Transverse colon (tissue), 4 donors: Measurements from ENCODE around the gene SUPT4H1. TPM values are rescaled to one million over a fixed set of nuclear protein-coding genes. Genes with fewer than 3 reads are reported as not detected.
A peak's percentile ranks its signal among the peaks of the same experiment; 100 is the strongest.

Experiments
- DNase-seq: peaks from one replicate; pipeline ENCODE4 v3.0.0-alpha.2; 2019
- H3K27ac ChIP-seq, 4 donors: fragments of 200-600 bp; sonication (generic); 2 replicates each; pipeline ENCODE4 v1.5.1; 2016 to 2018; ENCODE audit warnings: inconsistent platforms in 4 of 4
- H3K27me3 ChIP-seq: fragments of 200-600 bp; sonication (generic); 2 replicates; pipeline ENCODE4 v1.5.1; 2017; ENCODE audit warnings: inconsistent platforms
- H3K36me3 ChIP-seq, 4 donors: fragments of 200-600 bp; sonication (generic); 2 replicates each; pipeline ENCODE4 v1.5.1; 2017 to 2019; ENCODE audit warnings: inconsistent platforms in 4 of 4
- H3K4me1 ChIP-seq, 4 donors: fragments of 200-600 bp; sonication (generic); 2 replicates each; pipeline ENCODE4 v1.5.1; 2017 to 2020; ENCODE audit warnings: inconsistent platforms in 4 of 4
- H3K4me3 ChIP-seq, 4 donors: fragments of 200-600 bp; sonication (generic); 1 replicate in 1 of 4; 2 replicates in 3 of 4; pipeline versions ENCODE4 v1.5.1 to v1.6.1; 2017 to 2019; ENCODE audit warnings: inconsistent platforms in 4 of 4
- H3K9me3 ChIP-seq, 2 donors: fragments of 200-600 bp; sonication (generic); 2 replicates each; pipeline ENCODE4 v1.5.1; 2017 to 2019; ENCODE audit warnings: inconsistent platforms in 2 of 2
- EP300 ChIP-seq: sonication (generic); formaldehyde crosslinking; IDR thresholded peaks from one replicate; pipeline ENCODE4 v1.6.1; 2017; ENCODE audit warnings: antibody characterized with exemption, low read depth
- POLR2A ChIP-seq: fragments of 450-650 bp; IDR thresholded peaks from one replicate; pipeline ENCODE4 v1.6.1; 2016; ENCODE audit warnings: antibody characterized with exemption, mild to moderate bottlenecking, moderate library complexity
- POLR2AphosphoS5 ChIP-seq, 3 donors: sonication (generic); formaldehyde crosslinking; IDR thresholded peaks; one replicate each; pipeline ENCODE4 v1.6.1; 2016; ENCODE audit warnings: antibody characterized with exemption in 3 of 3
- WGBS, 2 donors: methylation state at CpG; one replicate each; pipeline ENCODE4 v1.1.5; 2018; ENCODE audit warnings: low coverage in 1 of 2; 5-methylcytosine and 5-hydroxymethylcytosine counted together
- in situ Hi-C, 4 donors: fragments of 200-750 bp; cut with MboI; loops; one replicate each; pipeline versions ENCODE4 v1.15.0 to v1.15.1; 2017; ENCODE audit warnings: low sequenced_read_pairs in 3 of 4, low pct_ligation_motif_present in 1 of 4, low pct_unique_long_range_greater_than_20kb in 1 of 4
- intact Hi-C: fragments of 100-400 bp; cut with DNase I; formaldehyde crosslinking; loops from one replicate; pipeline ENCODE4 v1.15.1; 2023; ENCODE audit warnings: low total_unique reads
- total RNA-seq, 4 donors: library from RNA; depleted of rRNA; stranded (reverse); fragments of >200 nt; gene quantifications; one replicate each; pipeline ENCODE4 v1.1.0, GENCODE V29; 2016
- TF ChIP-seq, protein P1 (sequence below), 5 experiments: fragments of 200-600 bp in 3 of 5; fragments of 450-650 bp in 2 of 5; sonication (generic) in 3 of 5; IDR thresholded peaks; 1 replicate in 2 of 5; 2 replicates in 3 of 5; pipeline ENCODE4 v1.5.1; 2016 to 2017; ENCODE audit warnings: antibody characterized with exemption in 5 of 5, inconsistent platforms in 3 of 5, mild to moderate bottlenecking in 2 of 5, moderate library complexity in 1 of 5

Gene SUPT4H1
- total RNA-seq, 4 donors from 2014 or later: 12.0 to 66.3 (median 40.0) TPM

GRCh38 chr17:58324409-58325288, 27.4 kb downstream of the SUPT4H1 start:
- Histone ChIP-seq H3K27me3 (no peaks in the 10 kb centered on the region), H3K9me3 (no peaks in the 10 kb centered on the region), H3K36me3 (no peaks in the 10 kb centered on the region), H3K4me3 (peak overlapping the region; percentile 50 to 69 (median 56)), H3K4me1 (peaks cover 4 to 13% (median 11%) of the 10 kb centered on the region in 4 donors), H3K27ac (peak overlapping the region; percentile 46 to 70 (median 64))
- in situ Hi-C loops: no loop called here
- DNase-seq: peak; percentile 58
- 15% methylated on average over 35 of the region's 66 CpGs; no CpG with 5 or more reads in 1 of the 2 donors for WGBS, 2 donors
- intact Hi-C loops: no loop called here
- no peak for TF ChIP-seq POLR2AphosphoS5 (IDR thresholded peaks at IDR 0.05)
- TF ChIP-seq, protein P1, sequence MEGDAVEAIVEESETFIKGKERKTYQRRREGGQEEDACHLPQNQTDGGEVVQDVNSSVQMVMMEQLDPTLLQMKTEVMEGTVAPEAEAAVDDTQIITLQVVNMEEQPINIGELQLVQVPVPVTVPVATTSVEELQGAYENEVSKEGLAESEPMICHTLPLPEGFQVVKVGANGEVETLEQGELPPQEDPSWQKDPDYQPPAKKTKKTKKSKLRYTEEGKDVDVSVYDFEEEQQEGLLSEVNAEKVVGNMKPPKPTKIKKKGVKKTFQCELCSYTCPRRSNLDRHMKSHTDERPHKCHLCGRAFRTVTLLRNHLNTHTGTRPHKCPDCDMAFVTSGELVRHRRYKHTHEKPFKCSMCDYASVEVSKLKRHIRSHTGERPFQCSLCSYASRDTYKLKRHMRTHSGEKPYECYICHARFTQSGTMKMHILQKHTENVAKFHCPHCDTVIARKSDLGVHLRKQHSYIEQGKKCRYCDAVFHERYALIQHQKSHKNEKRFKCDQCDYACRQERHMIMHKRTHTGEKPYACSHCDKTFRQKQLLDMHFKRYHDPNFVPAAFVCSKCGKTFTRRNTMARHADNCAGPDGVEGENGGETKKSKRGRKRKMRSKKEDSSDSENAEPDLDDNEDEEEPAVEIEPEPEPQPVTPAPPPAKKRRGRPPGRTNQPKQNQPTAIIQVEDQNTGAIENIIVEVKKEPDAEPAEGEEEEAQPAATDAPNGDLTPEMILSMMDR (IDR thresholded peaks at IDR 0.05): peak in 1 of 5 experiments; percentile 9

GRCh38 chr17:58324056-58324408, 28.0 kb downstream of the SUPT4H1 start:
- H3K4me3 ChIP-seq: peak overlapping the region; percentile 50 to 69 (median 56)
- in situ Hi-C loops (no loop called here), intact Hi-C loops (no loop called here)
- no peaks in the 10 kb centered on the region for H3K36me3 ChIP-seq
- H3K27me3 ChIP-seq: no peaks in the 10 kb centered on the region
- WGBS, 2 donors: 14% methylated on average over 13 of the region's 13 CpGs; no CpG with 5 or more reads in 1 of the 2 donors
- no peak for TF ChIP-seq POLR2AphosphoS5 (IDR thresholded peaks at IDR 0.05)
- TF ChIP-seq, protein P1 (IDR thresholded peaks at IDR 0.05): no peak
- no peak for TF ChIP-seq EP300
- TF ChIP-seq POLR2A: no peak
- no peak for DNase-seq
- H3K27ac ChIP-seq: peak overlapping the region; percentile 46 to 70 (median 64)
- H3K9me3 ChIP-seq: no peaks in the 10 kb centered on the region
- H3K4me1 ChIP-seq: peaks cover 4 to 13% (median 11%) of the 10 kb centered on the region in 4 donors

DNA sequence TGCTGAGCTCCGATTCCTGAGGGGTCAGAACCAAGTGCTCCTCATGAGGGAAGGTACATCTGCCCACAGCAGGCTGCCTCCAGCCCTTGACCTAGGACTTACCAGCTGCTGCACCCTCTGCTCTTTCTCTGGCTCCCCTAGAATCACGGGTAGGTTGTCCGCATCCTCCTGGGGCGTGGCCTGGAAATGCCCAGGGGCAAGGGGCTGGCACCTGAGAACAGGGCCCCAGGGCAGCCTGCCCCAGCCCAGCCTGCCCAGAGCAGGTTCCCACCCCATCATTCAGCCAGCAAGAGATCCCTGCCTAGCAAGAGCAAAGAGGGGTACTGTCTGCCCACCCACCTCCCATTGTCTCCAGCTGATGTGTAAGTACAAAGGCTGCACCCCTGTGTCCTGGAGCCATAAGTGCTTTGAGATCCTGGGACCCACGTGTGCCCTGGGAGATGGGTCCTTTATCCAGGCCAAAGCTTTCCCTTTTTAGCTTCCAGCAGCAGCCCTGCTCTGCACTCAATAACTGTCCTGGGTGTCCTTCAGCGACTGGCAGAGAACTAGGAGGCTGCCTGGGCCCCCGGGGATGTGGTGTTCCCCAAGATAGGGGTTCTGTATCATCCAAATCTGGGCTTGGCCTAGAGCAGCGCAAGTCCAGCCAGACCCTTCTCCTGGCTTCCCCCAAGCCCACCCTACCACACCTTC, 28.5 kb downstream of the SUPT4H1 start:
- in situ Hi-C loops: no loop called here
- WGBS, 2 donors: 67% methylated on average over 8 of the region's 8 CpGs; no CpG with 5 or more reads in 1 of the 2 donors
- H3K4me3 ChIP-seq: peak overlapping the region in 2 of 4 donors; percentile 57 to 69

DNA sequence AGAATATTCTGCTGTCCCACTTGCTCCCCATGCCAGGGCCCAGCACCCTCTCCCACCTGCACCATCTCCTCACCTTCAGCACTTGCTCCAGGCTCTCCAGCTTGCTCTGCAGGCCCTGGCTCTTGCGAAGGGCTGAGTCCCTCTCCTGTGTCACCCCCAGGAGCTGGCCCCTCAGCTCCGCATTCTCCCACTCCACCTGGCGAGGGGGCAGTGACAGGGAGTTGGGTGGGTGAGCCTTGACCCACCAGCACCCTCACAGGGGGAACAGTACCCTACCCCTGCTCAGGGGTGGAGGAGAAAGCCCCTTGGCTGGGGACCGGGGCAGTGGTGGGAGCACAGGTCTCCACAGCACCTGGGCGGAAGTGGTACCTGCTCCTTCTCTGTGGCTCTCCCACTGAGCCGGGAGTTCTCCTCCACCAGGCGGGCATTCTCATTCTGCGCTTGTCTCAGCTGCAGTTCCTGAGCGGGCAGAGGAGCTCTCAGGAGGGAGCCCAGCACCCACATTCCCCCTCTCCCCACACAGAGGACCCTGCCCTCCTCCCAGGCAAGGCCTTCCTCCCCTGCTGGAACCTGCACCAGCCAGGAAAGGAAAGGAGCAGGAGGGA, 29.3 kb downstream of the SUPT4H1 start:
- in situ Hi-C loops (no loop called here), intact Hi-C loops (no loop called here)
- H3K27me3 ChIP-seq: no peaks in the 10 kb centered on the region
- H3K27ac ChIP-seq: no peak overlapping the region
- H3K9me3 ChIP-seq: no peaks in the 10 kb centered on the region
- TF ChIP-seq, protein P1 (IDR thresholded peaks at IDR 0.05): no peak
- TF ChIP-seq POLR2AphosphoS5 (IDR thresholded peaks at IDR 0.05): no peak
- TF ChIP-seq POLR2A: no peak
- TF ChIP-seq EP300: no peak
- WGBS, 2 donors: 97% methylated on average over 9 of the region's 9 CpGs; no CpG with 5 or more reads in 1 of the 2 donors
- no peaks in the 10 kb centered on the region for H3K36me3 ChIP-seq
- H3K4me3 ChIP-seq: no peak overlapping the region
- DNase-seq: no peak
- peaks cover 8 to 18% (median 12%) of the 10 kb centered on the region in 4 donors for H3K4me1 ChIP-seq

More for the DNA sequence above, 28.5 kb downstream of the SUPT4H1 start:
- H3K27me3 ChIP-seq: no peaks in the 10 kb centered on the region
- intact Hi-C loops: no loop called here
- no peaks in the 10 kb centered on the region for H3K9me3 ChIP-seq
- H3K36me3 ChIP-seq: no peaks in the 10 kb centered on the region
- DNase-seq: no peak
- peak overlapping the region in 2 of 4 donors; percentile 46 to 70 for H3K27ac ChIP-seq
- H3K4me1 ChIP-seq: peaks cover 4 to 13% (median 11%) of the 10 kb centered on the region in 4 donors
- no peak for TF ChIP-seq POLR2A
